Measurements from ENCODE around the gene ZCCHC7. TPM values are rescaled to one million over a fixed set of nuclear protein-coding genes. Genes with fewer than 3 reads are reported as not detected.

Gene ZCCHC7
- total RNA-seq, 1 donor from 2014 or later, result 27.8 TPM

GRCh38 chr9:37178742-37179141, 58.4 kb downstream of the ZCCHC7 start:
- H3K36me3 Mint-ChIP-seq, result peaks cover 7% of the 10 kb centered on the region
- H3K27ac Mint-ChIP-seq, result no peak overlapping the region
- peaks cover 6% of the 10 kb centered on the region for H3K9me3 Mint-ChIP-seq
- no peaks in the 10 kb centered on the region for H3K27me3 Mint-ChIP-seq (ENCODE audit: low read depth)
- no peak for TF ChIP-seq CTCF (IDR thresholded peaks at IDR 0.05; ENCODE audit: unreplicated experiment)
- no peak overlapping the region for H3K4me3 Mint-ChIP-seq
- no peaks in the 10 kb centered on the region for H3K4me1 Mint-ChIP-seq
- no peak for DNase-seq (ENCODE audit: low spot score in 2 of 2, unreplicated experiment in 2 of 2)

GRCh38 chr9:37179576-37179975, 59.2 kb downstream of the ZCCHC7 start:
- Mint-ChIP-seq H3K27me3 (ENCODE audit: low read depth) (no peaks in the 10 kb centered on the region), H3K9me3 (peaks cover 6% of the 10 kb centered on the region), H3K36me3 (peaks cover 7% of the 10 kb centered on the region), H3K4me1 (no peaks in the 10 kb centered on the region), H3K27ac (no peak overlapping the region), H3K4me3 (no peak overlapping the region)
- TF ChIP-seq CTCF (IDR thresholded peaks at IDR 0.05; ENCODE audit: unreplicated experiment), result no peak
- no peak for DNase-seq (ENCODE audit: low spot score in 2 of 2, unreplicated experiment in 2 of 2)

GRCh38 chr9:37180138-37180537, 59.8 kb downstream of the ZCCHC7 start:
- Mint-ChIP-seq H3K4me3 (no peak overlapping the region), H3K9me3 (peaks cover 6% of the 10 kb centered on the region), H3K27ac (no peak overlapping the region), H3K27me3 (ENCODE audit: low read depth) (no peaks in the 10 kb centered on the region), H3K4me1 (no peaks in the 10 kb centered on the region), H3K36me3 (peaks cover 7% of the 10 kb centered on the region)
- no peak for DNase-seq (ENCODE audit: low spot score in 2 of 2, unreplicated experiment in 2 of 2)
- TF ChIP-seq CTCF (IDR thresholded peaks at IDR 0.05; ENCODE audit: unreplicated experiment), result no peak

GRCh38 chr9:37182718-37183117, 62.3 kb downstream of the ZCCHC7 start:
- TF ChIP-seq CTCF (IDR thresholded peaks at IDR 0.05; ENCODE audit: unreplicated experiment), result no peak
- no peaks in the 10 kb centered on the region for H3K4me1 Mint-ChIP-seq
- no peak for DNase-seq (ENCODE audit: low spot score in 2 of 2, unreplicated experiment in 2 of 2)
- peaks cover 12% of the 10 kb centered on the region for H3K36me3 Mint-ChIP-seq
- peaks cover 9% of the 10 kb centered on the region for H3K9me3 Mint-ChIP-seq
- no peak overlapping the region for H3K27ac Mint-ChIP-seq
- no peaks in the 10 kb centered on the region for H3K27me3 Mint-ChIP-seq (ENCODE audit: low read depth)
- no peak overlapping the region for H3K4me3 Mint-ChIP-seq

GRCh38 chr9:37184905-37185867, 64.8 kb downstream of the ZCCHC7 start:
- H3K4me1 Mint-ChIP-seq, result no peaks in the 10 kb centered on the region
- TF ChIP-seq CTCF (IDR thresholded peaks at IDR 0.05; ENCODE audit: unreplicated experiment), result no peak
- peaks cover 14% of the 10 kb centered on the region for H3K9me3 Mint-ChIP-seq
- no peak for DNase-seq (ENCODE audit: low spot score in 2 of 2, unreplicated experiment in 2 of 2)
- no peaks in the 10 kb centered on the region for H3K27me3 Mint-ChIP-seq (ENCODE audit: low read depth)
- no peak overlapping the region for H3K4me3 Mint-ChIP-seq
- no peak overlapping the region for H3K27ac Mint-ChIP-seq
- peaks cover 24% of the 10 kb centered on the region for H3K36me3 Mint-ChIP-seq

Measured in mesothelial cell of epicardium (in vitro differentiated cells).